H9 (cell line): ENCODE data around the gene SLC4A5. TPM values are rescaled to one million over a fixed set of nuclear protein-coding genes. Genes with fewer than 3 reads are reported as not detected.

Source experiments
- DNase-seq: peaks from one replicate; pipeline ENCODE4 v3.0.0-alpha.2; 2017
- H2AFZ ChIP-seq: one replicate; pipeline ENCODE4 v1.6.1; 2013; ENCODE audit warnings: mild to moderate bottlenecking, low read length, control low read depth, moderate library complexity
- H2AK5ac ChIP-seq: 2 replicates; pipeline ENCODE4 v1.6.1; 2013; ENCODE audit warnings: low read length, control low read depth, mixed read lengths; ENCODE audit not compliant: insufficient read length
- H2BK120ac ChIP-seq: one replicate; pipeline ENCODE4 v1.6.1; 2013; ENCODE audit warnings: low read depth, mild to moderate bottlenecking, low read length, control low read depth, inconsistent platforms; ENCODE audit not compliant: poor library complexity, severe bottlenecking
- H2BK12ac ChIP-seq: 2 replicates; pipeline ENCODE4 v1.6.1; 2013; ENCODE audit warnings: low read length, control low read depth, mixed read lengths, low read depth; ENCODE audit not compliant: insufficient read length
- H2BK15ac ChIP-seq: 2 replicates; pipeline ENCODE4 v1.6.1; 2013; ENCODE audit warnings: low read depth, low read length, control low read depth
- H2BK20ac ChIP-seq: one replicate; pipeline ENCODE4 v1.6.1; 2013; ENCODE audit warnings: low read depth, mild to moderate bottlenecking, low read length, control low read depth, inconsistent platforms; ENCODE audit not compliant: poor library complexity, severe bottlenecking
- H2BK5ac ChIP-seq: 2 replicates; pipeline ENCODE4 v1.6.1; 2013; ENCODE audit warnings: low read length, control low read depth, mixed read lengths; ENCODE audit not compliant: insufficient read length
- H3K14ac ChIP-seq: 2 replicates; pipeline ENCODE4 v1.6.1; 2013; ENCODE audit warnings: low read length, control low read depth; ENCODE audit not compliant: insufficient read depth
- H3K18ac ChIP-seq: 2 replicates; pipeline ENCODE4 v1.6.1; 2013; ENCODE audit warnings: low read depth, mild to moderate bottlenecking, mixed read lengths, low read length, control low read depth; ENCODE audit not compliant: insufficient read length
- H3K23ac ChIP-seq: 2 replicates; pipeline ENCODE4 v1.6.1; 2013; ENCODE audit warnings: low read length, control low read depth, mixed read lengths, low read depth; ENCODE audit not compliant: insufficient read length
- H3K23me2 ChIP-seq: 2 replicates; pipeline ENCODE4 v1.6.1; 2013; ENCODE audit warnings: low read depth, mild to moderate bottlenecking, mixed read lengths, low read length, control low read depth; ENCODE audit not compliant: insufficient read length, poor library complexity, severe bottlenecking
- H3K27ac ChIP-seq: 2 replicates; pipeline ENCODE4 v1.5.1; 2013; ENCODE audit warnings: low read length, control low read depth, mixed read lengths, low read depth; ENCODE audit not compliant: insufficient read length
- H3K27me3 ChIP-seq: 2 replicates; pipeline ENCODE4 v1.6.1; 2013; ENCODE audit warnings: low read length, control low read depth, inconsistent platforms; ENCODE audit not compliant: insufficient read depth
- H3K4ac ChIP-seq: 2 replicates; pipeline ENCODE4 v1.6.1; 2013; ENCODE audit warnings: low read depth, mild to moderate bottlenecking, control low read depth, inconsistent platforms, low read length, moderate library complexity
- H3K4me1 ChIP-seq: 2 replicates; pipeline ENCODE4 v1.6.1; 2013; ENCODE audit warnings: low read length, control low read depth, inconsistent platforms; ENCODE audit not compliant: insufficient read depth
- H3K4me2 ChIP-seq: 2 replicates; pipeline ENCODE4 v1.6.1; 2013; ENCODE audit warnings: low read length, control low read depth, mixed read lengths; ENCODE audit not compliant: insufficient read length, insufficient read depth
- H3K56ac ChIP-seq: 2 replicates; pipeline ENCODE4 v1.6.1; 2013; ENCODE audit warnings: low read depth, mild to moderate bottlenecking, mixed read lengths, low read length, control low read depth; ENCODE audit not compliant: insufficient read length
- H3K79me1 ChIP-seq: 2 replicates; pipeline ENCODE4 v1.6.1; 2013; ENCODE audit warnings: low read depth, mild to moderate bottlenecking, moderate library complexity, low read length, control low read depth, inconsistent platforms; ENCODE audit not compliant: insufficient read depth, poor library complexity, severe bottlenecking
- H3K79me2 ChIP-seq: 2 replicates; pipeline ENCODE4 v1.6.1; 2013; ENCODE audit warnings: low read length, control low read depth, inconsistent platforms; ENCODE audit not compliant: insufficient read depth
- H3K9ac ChIP-seq: 2 replicates; pipeline ENCODE4 v1.6.1; 2013; ENCODE audit warnings: low read length, control low read depth, mixed read lengths; ENCODE audit not compliant: insufficient read length; ENCODE audit errors: extremely low read depth
- H3K9me3 ChIP-seq: one replicate; pipeline ENCODE4 v1.6.1; 2013; ENCODE audit warnings: low read depth, low read length, inconsistent platforms; ENCODE audit not compliant: control insufficient read depth
- H3T11ph ChIP-seq: one replicate; pipeline ENCODE4 v1.6.1; 2013; ENCODE audit warnings: mild to moderate bottlenecking, low read length, control low read depth, inconsistent platforms
- H4K20me1 ChIP-seq: one replicate; pipeline ENCODE4 v1.6.1; 2013; ENCODE audit not compliant: control insufficient read depth, insufficient read length, insufficient read depth
- H4K5ac ChIP-seq: 2 replicates; pipeline ENCODE4 v1.6.1; 2013; ENCODE audit warnings: low read depth, mild to moderate bottlenecking, mixed read lengths, low read length, control low read depth; ENCODE audit not compliant: insufficient read length
- H4K8ac ChIP-seq: replicated peaks from 2 replicates; pipeline ENCODE4 v1.6.1; 2013; ENCODE audit warnings: low read length, control low read depth, mixed read lengths, low read depth; ENCODE audit not compliant: insufficient read length
- H4K91ac ChIP-seq: 2 replicates; pipeline ENCODE4 v1.6.1; 2013; ENCODE audit warnings: low read depth, mild to moderate bottlenecking, moderate library complexity, mixed read lengths, low read length, control low read depth; ENCODE audit not compliant: insufficient read length
- H3K27ac Mint-ChIP-seq, 3 experiments: 2 replicates in 2 of 3; 3 replicates in 1 of 3; pipeline ENCODE4 v1.8.0; 2020 to 2021; ENCODE audit warnings: mixed read lengths in 3 of 3, mild to moderate bottlenecking in 1 of 3, moderate library complexity in 1 of 3
- H3K27me3 Mint-ChIP-seq: 2 replicates; pipeline ENCODE4 v1.8.0; 2021; ENCODE audit warnings: low read depth, mild to moderate bottlenecking, moderate library complexity, mixed read lengths
- H3K36me3 Mint-ChIP-seq, 3 experiments: 2 replicates in 2 of 3; 3 replicates in 1 of 3; pipeline ENCODE4 v1.8.0; 2020 to 2021; ENCODE audit warnings: low read depth in 3 of 3, mixed read lengths in 3 of 3; ENCODE audit not compliant: insufficient read depth in 1 of 3
- H3K4me1 Mint-ChIP-seq, 2 experiments: 2 replicates each; pipeline ENCODE4 v1.8.0; 2020; ENCODE audit warnings: mixed read lengths in 2 of 2
- H3K4me3 Mint-ChIP-seq, 2 experiments: 2 replicates in 1 of 2; 3 replicates in 1 of 2; pipeline ENCODE4 v1.8.0; 2020 to 2021; ENCODE audit warnings: mild to moderate bottlenecking in 2 of 2, mixed read lengths in 2 of 2, moderate library complexity in 1 of 2
- H3K9me3 Mint-ChIP-seq, 2 experiments: 2 replicates in 1 of 2; 3 replicates in 1 of 2; pipeline ENCODE4 v1.8.0; 2020; ENCODE audit warnings: mild to moderate bottlenecking in 2 of 2, mixed read lengths in 2 of 2, moderate library complexity in 1 of 2
- WGBS: extraction: QIAGEN DNeasy Blood & Tissue Kit; methylation state at CpG from one replicate; pipeline ENCODE4 v1.1.7; 2013; ENCODE audit warnings: missing lambda C conversion rate, low lambda C conversion rate, mixed read lengths; ENCODE audit not compliant: insufficient read length; ENCODE audit errors: extremely low coverage; 5-methylcytosine and 5-hydroxymethylcytosine counted together
- total RNA-seq: library from RNA; stranded (reverse); gene quantifications from 2 replicates; pipeline ENCODE4 v1.2.1, GENCODE V29; 2021
- TF ChIP-seq, protein P1 (sequence below): fragments of 200-600 bp; sonication (generic); conservative IDR thresholded peaks from 3 replicates; pipeline ENCODE4 v1.8.0; 2021; ENCODE audit warnings: antibody characterized with exemption, mild to moderate bottlenecking

The SLC4A5 gene
- total RNA-seq, 1 experiment from 2014 or later: 0.50 TPM

GRCh38 chr2:74262681-74263080 lies 80.5 kb downstream of the SLC4A5 start:
- Histone ChIP-seq H3K9me3 (no peaks in the 10 kb centered on the region), H3K18ac (no peak overlapping the region), H3K23me2 (no peaks in the 10 kb centered on the region), H3K56ac (no peak overlapping the region), H4K5ac (no peak overlapping the region), H3K79me2 (no peaks in the 10 kb centered on the region), H2BK15ac (no peak overlapping the region), H3K4me2 (no peak overlapping the region), H2BK120ac (no peak overlapping the region), H4K91ac (no peak overlapping the region), H2BK12ac (no peak overlapping the region), H3K27me3 (no peaks in the 10 kb centered on the region), H3K9ac (no peak overlapping the region), H3K4ac (no peak overlapping the region), H3K4me1 (no peaks in the 10 kb centered on the region), H2BK20ac (no peak overlapping the region), H3K14ac (no peak overlapping the region), H3T11ph (no peak overlapping the region), H4K20me1 (no peaks in the 10 kb centered on the region), H2BK5ac (no peak overlapping the region), H4K8ac (no peak overlapping the region), H3K23ac (no peak overlapping the region), H3K27ac (no peak overlapping the region), H2AK5ac (no peak overlapping the region), H2AFZ (no peak overlapping the region), H3K79me1 (no peaks in the 10 kb centered on the region)
- DNase-seq: no peak
- WGBS: no CpG with 5 or more reads among the region's 6 CpGs
- no peak overlapping the region for H3K27ac Mint-ChIP-seq
- H3K36me3 Mint-ChIP-seq: no peaks in the 10 kb centered on the region
- no peaks in the 10 kb centered on the region for H3K9me3 Mint-ChIP-seq
- H3K4me3 Mint-ChIP-seq: no peak overlapping the region
- TF ChIP-seq, protein P1, sequence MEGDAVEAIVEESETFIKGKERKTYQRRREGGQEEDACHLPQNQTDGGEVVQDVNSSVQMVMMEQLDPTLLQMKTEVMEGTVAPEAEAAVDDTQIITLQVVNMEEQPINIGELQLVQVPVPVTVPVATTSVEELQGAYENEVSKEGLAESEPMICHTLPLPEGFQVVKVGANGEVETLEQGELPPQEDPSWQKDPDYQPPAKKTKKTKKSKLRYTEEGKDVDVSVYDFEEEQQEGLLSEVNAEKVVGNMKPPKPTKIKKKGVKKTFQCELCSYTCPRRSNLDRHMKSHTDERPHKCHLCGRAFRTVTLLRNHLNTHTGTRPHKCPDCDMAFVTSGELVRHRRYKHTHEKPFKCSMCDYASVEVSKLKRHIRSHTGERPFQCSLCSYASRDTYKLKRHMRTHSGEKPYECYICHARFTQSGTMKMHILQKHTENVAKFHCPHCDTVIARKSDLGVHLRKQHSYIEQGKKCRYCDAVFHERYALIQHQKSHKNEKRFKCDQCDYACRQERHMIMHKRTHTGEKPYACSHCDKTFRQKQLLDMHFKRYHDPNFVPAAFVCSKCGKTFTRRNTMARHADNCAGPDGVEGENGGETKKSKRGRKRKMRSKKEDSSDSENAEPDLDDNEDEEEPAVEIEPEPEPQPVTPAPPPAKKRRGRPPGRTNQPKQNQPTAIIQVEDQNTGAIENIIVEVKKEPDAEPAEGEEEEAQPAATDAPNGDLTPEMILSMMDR: no peak
- H3K27me3 Mint-ChIP-seq: peaks cover 2% of the 10 kb centered on the region
- peaks cover 21 to 22% of the 10 kb centered on the region in 2 experiments for H3K4me1 Mint-ChIP-seq
